Fibroblast of villous mesenchyme (primary cell): Measurements from ENCODE around the gene SBF2. TPM values are rescaled to one million over a fixed set of nuclear protein-coding genes. Genes with fewer than 3 reads are reported as not detected.
A peak's percentile ranks its signal among the peaks of the same experiment; 100 is the strongest.

Source experiments
- DNase-seq: peaks from one replicate; pipeline ENCODE4 v3.0.0-alpha.2; 2010; ENCODE audit warnings: low read depth
- H3K4me3 ChIP-seq: 2 replicates; pipeline ENCODE4 v1.5.1; 2011; ENCODE audit warnings: low read depth, mild to moderate bottlenecking, low read length
- CTCF ChIP-seq: IDR thresholded peaks from 2 replicates; pipeline ENCODE4 v1.5.1; 2012; ENCODE audit warnings: low read depth, mild to moderate bottlenecking, low read length; ENCODE audit not compliant: insufficient read depth
- total RNA-seq: library from RNA; depleted of rRNA; stranded (reverse); fragments of >200 nt; gene quantifications from 2 replicates; pipeline ENCODE4 v1.2.3, GENCODE V29; 2012

Gene SBF2
- total RNA-seq, 1 donor: 35.0 TPM

GRCh38 chr11:10322830-10323792 lies 29.1 kb upstream of the SBF2 start:
- peak; percentile 48 for TF ChIP-seq CTCF
- no peak overlapping the region for H3K4me3 ChIP-seq
- peak; percentile 93 for DNase-seq

- no peak for DNase-seq
- TF ChIP-seq CTCF: no peak
- no peak overlapping the region for H3K4me3 ChIP-seq
Observed at GRCh38 chr11:10322401-10322800, 28.4 kb upstream of the SBF2 start.

- no peak for DNase-seq
- TF ChIP-seq CTCF: no peak
- no peak overlapping the region for H3K4me3 ChIP-seq
Observed at GRCh38 chr11:10320736-10321465, 26.9 kb upstream of the SBF2 start.

GRCh38 chr11:10319702-10320558 lies 25.9 kb upstream of the SBF2 start:
- no peak overlapping the region for H3K4me3 ChIP-seq
- no peak for TF ChIP-seq CTCF
- no peak for DNase-seq

- no peak overlapping the region for H3K4me3 ChIP-seq
- no peak for TF ChIP-seq CTCF
- no peak for DNase-seq
Observed at GRCh38 chr11:10318527-10318802, 24.4 kb upstream of the SBF2 start.

GRCh38 chr11:10317776-10318526 lies 23.9 kb upstream of the SBF2 start:
- TF ChIP-seq CTCF: no peak
- no peak overlapping the region for H3K4me3 ChIP-seq
- DNase-seq: no peak
